Stimulated activated CD8-positive, alpha-beta memory T cell treated with anti-CD3 and anti-CD28 coated beads, Interleukin-7, amount 100 ng/mL, for 4 hours (primary cell): ENCODE measurements around the gene RSRC2.
"Not testable (repeated sequence)": the region's sequence is repeated elsewhere in the genome, so short reads cannot be mapped to it uniquely, and the experiment has no call there.

Experiments used
- DNase-seq, 2 donors: peaks; one replicate each; pipeline ENCODE4 v3.0.0-alpha.2; 2020; ENCODE audit warnings: low read depth in 2 of 2

The RSRC2 gene

GRCh38 chr12:122486805-122487426 lies 39.8 kb downstream of the RSRC2 start:
- no peak for DNase-seq

DNA sequence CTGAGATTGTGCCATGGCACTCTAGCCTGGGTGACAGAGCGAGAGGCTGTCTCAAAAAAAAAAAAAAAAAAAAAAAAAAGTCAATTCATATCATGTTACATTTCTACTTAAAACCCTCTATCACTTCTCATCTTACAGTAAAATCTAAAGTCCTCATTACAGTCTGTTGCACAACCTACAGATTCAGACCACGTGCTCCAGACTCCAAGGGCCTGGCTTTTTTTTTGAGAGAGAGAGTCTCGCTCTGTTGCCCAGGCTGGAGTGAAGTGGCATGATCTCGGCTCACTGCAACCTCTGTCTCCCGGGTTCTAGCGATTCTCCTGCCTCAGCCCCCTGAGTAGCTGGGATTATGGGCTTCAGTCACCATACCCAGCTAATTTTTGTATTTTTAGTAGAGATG lies 40.4 kb downstream of the RSRC2 start:
- not testable (repeated sequence) for DNase-seq

DNA sequence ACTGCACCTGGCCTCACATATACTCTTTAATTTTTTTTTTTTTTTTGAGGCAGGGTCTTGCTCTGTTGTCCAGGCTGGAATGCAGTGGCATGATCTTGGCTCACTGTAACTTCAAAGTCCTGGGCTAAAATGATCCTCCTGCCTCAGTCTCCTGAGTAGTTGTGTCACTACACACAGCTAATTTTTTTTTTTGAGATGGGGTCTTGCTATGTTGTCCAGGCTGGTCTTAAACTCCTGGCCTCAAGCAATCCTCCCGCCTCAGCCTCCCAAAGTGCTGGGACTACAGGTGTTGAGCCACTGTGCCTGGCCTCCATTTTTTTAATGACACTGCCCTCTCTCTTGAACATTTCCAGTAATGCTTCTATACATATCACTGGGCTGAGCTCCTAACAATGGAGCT lies 42.4 kb downstream of the RSRC2 start:
- not testable (repeated sequence) for DNase-seq

GRCh38 chr12:122483969-122484368 lies 42.8 kb downstream of the RSRC2 start:
- DNase-seq: no peak

DNA sequence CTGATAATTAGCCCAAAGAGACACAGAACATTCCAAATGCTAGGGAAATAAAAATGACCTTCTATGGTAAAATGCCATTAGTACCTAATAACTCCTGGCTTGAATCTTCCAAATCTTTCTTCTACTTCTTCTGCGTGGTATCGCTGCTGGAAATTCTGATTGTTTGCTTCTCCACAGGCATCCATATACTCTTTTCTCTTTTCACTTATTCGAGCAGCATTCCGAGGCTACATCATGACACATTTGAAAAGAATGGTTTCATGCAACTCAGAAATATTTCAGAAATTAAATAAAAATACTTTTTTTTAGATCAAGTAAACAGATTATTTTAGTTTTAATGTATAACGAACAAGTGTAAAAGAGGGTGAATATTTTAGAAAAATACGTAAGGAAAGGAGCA lies 44.9 kb downstream of the RSRC2 start:
- no peak for DNase-seq

- no peak for DNase-seq
Observed at GRCh38 chr12:122480753-122481152, 46.0 kb downstream of the RSRC2 start.

GRCh38 chr12:122474324-122474716 lies 52.4 kb downstream of the RSRC2 start:
- no peak for DNase-seq

DNA sequence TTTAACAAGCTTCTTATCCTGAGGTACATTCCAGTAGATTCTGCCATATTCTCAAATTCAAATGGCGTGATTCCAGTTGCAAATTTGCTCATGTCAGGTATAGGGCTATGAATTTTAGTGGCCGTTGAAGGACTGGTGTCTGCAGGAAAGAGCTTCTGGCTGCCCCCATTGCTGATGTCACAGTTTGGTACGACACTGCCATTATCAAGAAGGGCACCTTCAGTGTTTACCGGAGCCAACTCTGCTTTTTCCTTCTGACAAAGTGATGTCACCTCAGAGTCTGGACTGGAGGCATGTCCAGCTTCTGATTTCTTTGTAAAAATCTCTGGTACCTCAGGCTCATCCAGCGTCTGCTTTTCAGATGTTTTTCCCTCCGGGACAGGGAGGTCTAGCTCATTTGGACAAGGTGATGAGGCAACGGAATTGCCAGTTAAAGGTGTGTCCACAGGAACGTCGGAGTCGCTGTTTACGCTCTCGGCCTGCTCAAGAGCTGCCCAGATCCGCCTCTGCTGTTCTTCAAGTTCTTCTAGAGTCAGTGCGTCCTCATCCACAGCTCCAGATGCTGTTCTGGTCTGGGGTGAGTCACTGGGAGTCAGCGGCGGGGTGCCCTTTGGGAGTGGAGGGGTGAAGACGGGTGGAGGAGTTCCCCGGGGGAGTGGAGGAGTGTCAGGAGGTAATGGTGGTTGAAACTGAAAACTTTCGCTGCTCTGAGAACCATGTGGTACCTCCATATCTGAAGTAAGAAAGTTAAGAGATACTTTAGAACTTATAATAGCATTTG lies 53.0 kb downstream of the RSRC2 start:
- DNase-seq: no peak

- no peak for DNase-seq
Observed at GRCh38 chr12:122471324-122472226, 55.2 kb downstream of the RSRC2 start.

GRCh38 chr12:122470576-122470975 lies 56.2 kb downstream of the RSRC2 start:
- DNase-seq: not testable (repeated sequence)

DNA sequence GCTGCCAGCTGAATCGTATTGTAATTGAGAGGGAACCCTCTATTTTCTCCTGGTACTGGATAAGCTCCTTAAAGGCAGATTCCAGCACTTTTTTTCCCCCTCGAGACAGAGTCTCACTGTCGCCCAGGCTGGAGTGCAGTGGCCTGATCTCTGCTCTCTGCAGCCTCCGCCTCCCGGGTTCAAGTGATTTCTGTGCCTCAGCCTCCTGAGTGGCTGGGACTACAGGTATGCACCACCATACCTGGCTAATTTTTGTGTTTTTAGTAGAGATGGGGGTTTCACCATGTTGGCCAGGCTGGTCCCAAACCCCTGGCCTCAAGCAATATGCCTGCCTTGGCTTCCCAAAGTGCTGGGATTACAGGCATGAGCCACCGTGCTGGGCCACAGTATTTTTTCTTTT lies 56.9 kb downstream of the RSRC2 start:
- not testable (repeated sequence) for DNase-seq

GRCh38 chr12:122467983-122468382 lies 58.8 kb downstream of the RSRC2 start:
- no peak for DNase-seq

DNA sequence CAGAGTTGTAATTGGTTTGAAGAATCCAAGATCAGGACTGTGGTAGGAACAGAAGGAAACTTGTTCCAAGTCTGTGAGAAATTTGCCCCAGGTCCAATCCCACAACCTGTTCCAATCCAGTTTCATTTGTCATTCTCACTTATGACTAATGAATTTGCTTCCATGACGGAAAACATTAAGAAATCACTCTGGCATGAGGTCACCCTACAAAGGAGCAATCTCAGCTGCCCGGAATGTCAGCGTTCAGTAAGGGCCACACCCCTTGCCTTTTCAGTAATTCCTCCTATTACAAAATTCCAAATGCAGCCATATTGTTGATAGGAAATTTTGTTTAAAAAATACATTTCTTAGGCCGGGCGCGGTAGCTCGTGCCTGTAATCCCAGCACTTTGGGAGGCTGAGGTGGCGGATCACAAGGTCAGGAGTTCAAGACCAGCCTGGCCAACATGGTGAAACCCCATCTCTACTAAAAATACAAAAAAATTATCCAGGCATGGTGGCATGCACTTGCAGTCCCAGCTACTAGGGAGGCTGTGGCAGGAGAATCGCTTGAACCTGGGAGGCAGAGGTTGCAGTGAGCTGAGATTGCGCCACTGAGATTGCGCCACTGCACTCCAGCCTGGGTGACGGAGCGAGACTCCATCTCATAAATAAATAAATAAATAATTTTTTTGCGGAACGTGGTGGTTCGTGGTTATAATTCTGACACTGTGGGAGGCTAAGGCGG lies 62.3 kb downstream of the RSRC2 start:
- DNase-seq: not testable (repeated sequence)

DNA sequence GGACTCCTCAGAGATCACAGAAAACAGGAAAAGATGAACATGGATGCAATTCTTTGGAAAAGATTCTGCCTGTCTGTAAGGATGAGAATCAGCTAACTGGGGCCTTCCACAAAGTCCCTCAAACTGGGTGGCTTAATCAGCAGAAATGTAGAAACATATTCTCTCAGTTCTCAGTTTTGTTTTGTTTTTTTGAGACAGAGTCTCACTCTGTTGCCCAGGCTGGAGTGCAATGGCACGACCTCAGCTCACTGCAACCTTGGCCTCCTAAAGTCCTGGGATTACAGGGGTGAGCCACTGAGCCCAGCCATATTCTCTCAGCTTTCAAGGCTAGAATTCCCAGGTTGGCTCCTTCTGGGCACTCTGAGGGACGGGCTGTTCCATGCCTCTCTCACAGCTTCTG lies 66.1 kb downstream of the RSRC2 start:
- no peak for DNase-seq

DNA sequence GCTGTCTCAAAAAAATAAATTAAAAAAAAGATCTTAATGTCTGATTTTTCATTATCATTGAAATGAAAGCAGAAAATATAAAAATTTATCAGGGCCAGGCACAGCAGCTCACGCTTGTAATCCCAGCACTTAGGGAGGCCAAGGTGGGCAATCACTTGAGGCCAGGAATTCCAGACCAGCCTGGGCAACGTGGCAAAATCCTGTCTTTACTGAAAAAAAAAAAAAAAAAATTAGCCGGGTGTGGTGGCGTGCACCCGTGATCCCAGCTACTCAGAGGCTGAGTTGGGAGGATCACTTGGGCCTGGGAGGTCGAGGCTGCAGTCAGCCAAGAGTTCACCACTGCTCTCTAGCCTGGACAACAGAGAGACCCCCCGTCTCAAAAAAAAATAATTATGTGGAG lies 66.7 kb downstream of the RSRC2 start:
- no peak for DNase-seq

GRCh38 chr12:122459211-122459610 lies 67.5 kb downstream of the RSRC2 start:
- no peak for DNase-seq

DNA sequence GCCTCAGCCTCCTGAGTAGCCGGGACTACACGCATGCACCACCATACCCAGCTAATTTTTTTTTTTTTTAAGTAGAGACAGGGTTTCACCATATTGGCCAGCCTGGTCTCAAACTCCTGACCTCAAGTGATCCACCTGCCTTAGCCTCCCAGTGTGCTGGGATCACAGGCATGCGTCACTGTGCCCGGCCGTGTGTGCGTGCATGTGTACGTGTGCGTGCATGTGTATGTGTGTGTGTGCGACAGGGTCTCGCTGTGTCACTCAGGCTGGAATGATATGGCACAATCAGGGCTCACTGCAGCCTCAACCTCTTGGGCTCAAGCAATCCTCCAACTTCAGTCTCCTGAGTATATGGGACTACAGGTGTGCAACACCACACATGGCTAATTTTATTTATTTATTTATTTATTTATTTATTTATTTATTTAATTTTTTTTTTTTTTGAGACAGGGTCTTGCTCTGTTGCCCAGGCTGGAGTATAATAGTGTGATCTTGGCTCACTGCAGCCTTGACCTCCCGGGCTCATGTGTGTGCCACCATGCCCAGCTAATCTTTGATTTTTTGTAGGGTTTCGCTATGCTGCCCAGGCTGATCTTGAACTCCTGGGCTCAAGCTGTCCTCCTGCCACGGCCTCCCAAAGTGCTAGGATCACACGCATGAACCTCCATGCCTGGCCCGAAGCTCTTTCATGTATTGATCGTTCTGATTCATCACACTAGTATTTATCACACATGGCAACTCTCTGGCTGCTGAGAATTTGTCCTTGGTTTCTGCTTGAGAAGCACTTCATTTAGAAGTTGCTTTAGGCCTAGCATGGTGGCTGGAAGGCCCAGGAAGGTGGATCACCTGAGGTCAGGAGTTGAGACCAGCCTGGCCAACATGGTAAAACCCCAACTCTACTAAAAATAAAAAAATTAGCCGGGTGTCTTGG lies 68.4 kb downstream of the RSRC2 start:
- DNase-seq: no peak

DNA sequence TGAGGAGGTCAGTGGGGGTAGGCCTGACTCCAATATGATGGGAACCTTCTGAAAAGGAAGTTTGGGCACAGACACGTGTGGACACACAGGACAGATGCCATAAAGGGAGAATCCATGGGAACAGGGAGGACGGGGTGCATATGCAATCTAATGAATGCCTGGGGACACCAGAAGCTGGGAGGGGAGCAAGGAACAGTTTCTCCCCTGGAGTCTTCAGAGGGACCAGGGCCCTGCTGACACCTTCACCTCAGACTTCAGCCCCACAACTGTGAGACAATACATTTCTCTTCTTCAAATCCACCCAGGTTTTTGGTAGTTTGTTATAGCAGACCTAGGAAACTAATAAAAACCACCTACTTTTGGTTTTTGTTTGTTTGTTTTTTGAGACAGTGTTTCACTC lies 69.1 kb downstream of the RSRC2 start:
- DNase-seq: no peak

GRCh38 chr12:122454739-122455138 lies 72.0 kb downstream of the RSRC2 start:
- no peak for DNase-seq

GRCh38 chr12:122454250-122454721 lies 72.5 kb downstream of the RSRC2 start:
- DNase-seq: no peak
